ENCODE data around the gene RMND1. TPM values are rescaled to one million over a fixed set of nuclear protein-coding genes. Genes with fewer than 3 reads are reported as not detected.

The RMND1 gene
- total and polyA plus RNA-seq, 10 donors: 11.7 to 23.2 (median 14.8) TPM

GRCh38 chr6:151390851-151391470 is 61.0 kb downstream of the RMND1 start:
- Histone ChIP-seq H3K27me3 (replicated peaks in 1 of 7) (no peaks in the 10 kb centered on the region), H3K4me3 (peak overlapping the region; percentile 82 to 98 (median 92)), H3K36me3 (peaks cover 0 to 5% (median 0%) of the 10 kb centered on the region in 6 donors), H3K4me1 (peaks cover 28 to 80% (median 59%) of the 10 kb centered on the region in 6 donors), H3K27ac (peak overlapping the region; percentile 98 to 100 (median 99)), H3K9me3 (no peaks in the 10 kb centered on the region)
- TF ChIP-seq CTCF (IDR thresholded peaks at IDR 0.05 in 8 of 11, conservative IDR thresholded peaks at IDR 0.05 in 3 of 11) (no peak), POLR2AphosphoS5 (IDR thresholded peaks at IDR 0.05) (no peak)
- 0 to 2% (median 1%) methylated on average over 24 to 75 of the region's 78 CpGs for WGBS, 5 donors
- intact Hi-C loops (cut with DNase I; ENCODE audit: low total_unique reads): no loop called here
- DNase-seq: peak; percentile 96

GRCh38 chr6:151390276-151390850 is 61.6 kb downstream of the RMND1 start:
- H3K27me3 ChIP-seq (replicated peaks in 1 of 7): no peaks in the 10 kb centered on the region
- intact Hi-C loops (cut with DNase I; ENCODE audit: low total_unique reads): no loop called here
- peak overlapping the region; percentile 98 to 100 (median 99) for H3K27ac ChIP-seq
- H3K36me3 ChIP-seq: peaks cover 0 to 5% (median 0%) of the 10 kb centered on the region in 6 donors
- peak; percentile 100 for DNase-seq
- peak; percentile 88 to 92 (median 91) for TF ChIP-seq POLR2AphosphoS5 (IDR thresholded peaks at IDR 0.05)
- peak in 5 of 11 experiments; percentile 12 to 64 (median 60) for TF ChIP-seq CTCF (IDR thresholded peaks at IDR 0.05 in 8 of 11, conservative IDR thresholded peaks at IDR 0.05 in 3 of 11)
- TF ChIP-seq POLR2A (IDR thresholded peaks at IDR 0.05): peak; percentile 36 to 59 (median 51)
- 0 to 1% (median 0%) methylated on average over 4 to 79 of the region's 79 CpGs for WGBS, 5 donors
- no peaks in the 10 kb centered on the region for H3K9me3 ChIP-seq
- peak overlapping the region; percentile 82 to 98 (median 92) for H3K4me3 ChIP-seq
- H3K4me1 ChIP-seq: peaks cover 28 to 80% (median 59%) of the 10 kb centered on the region in 6 donors

GRCh38 chr6:151389618-151390275 is 62.2 kb downstream of the RMND1 start:
- intact Hi-C loops (cut with DNase I; ENCODE audit: low total_unique reads): no loop called here

More at GRCh38 chr6:151389618-151390275, 62.2 kb downstream of the RMND1 start:
- Histone ChIP-seq H3K27ac (peak overlapping the region; percentile 98 to 100 (median 99)), H3K4me3 (peak overlapping the region; percentile 30 to 98 (median 92)), H3K36me3 (peaks cover 0 to 5% (median 0%) of the 10 kb centered on the region in 6 donors), H3K9me3 (no peaks in the 10 kb centered on the region), H3K4me1 (peaks cover 28 to 80% (median 60%) of the 10 kb centered on the region in 6 donors), H3K27me3 (replicated peaks in 1 of 7) (no peaks in the 10 kb centered on the region)
- TF ChIP-seq POLR2A (IDR thresholded peaks at IDR 0.05): peak in 1 of 3 donors; percentile 78
- TF ChIP-seq CTCF (IDR thresholded peaks at IDR 0.05 in 8 of 11, conservative IDR thresholded peaks at IDR 0.05 in 3 of 11): no peak
- TF ChIP-seq POLR2AphosphoS5 (IDR thresholded peaks at IDR 0.05): peak; percentile 81 to 89 (median 81)
- DNase-seq: no peak
- 0 to 1% (median 0%) methylated on average over 28 to 54 of the region's 54 CpGs for WGBS, 5 donors
